MCF 10A (cell line): ENCODE measurements around the gene ADGRG6. TPM values are rescaled to one million over a fixed set of nuclear protein-coding genes. Genes with fewer than 3 reads are reported as not detected.

Experiments used
- BruUV-seq: library from RNA; stranded (reverse); fragments of 400-500 nt; replicated peaks from 2 replicates; lab custom pipeline; 2021; lab: Mats Ljungman, UMichigan
- CTCF ChIA-PET: fragments of 300-600 bp; sonication (Branson Sonifier 250); formaldehyde crosslinking; extraction: SDS; loops from one replicate; lab custom pipeline; 2021; ENCODE audit warnings: antibody characterized with exemption, inconsistent platforms; lab: Yijun Ruan, JAX
- POLR2A ChIA-PET: fragments of 300-600, 350-650 bp; sonication (Branson Sonifier 250); formaldehyde crosslinking; extraction: SDS; loops from one replicate; lab custom pipeline; 2020; ENCODE audit warnings: antibody characterized with exemption, inconsistent platforms; lab: Yijun Ruan, JAX
- DNase-seq: peaks from one replicate; pipeline ENCODE4 v3.0.0-alpha.2; 2018; ENCODE audit not compliant: unreplicated experiment
- H3K27ac Mint-ChIP-seq: one replicate; pipeline ENCODE4 v1.8.0; 2022; ENCODE audit warnings: mild to moderate bottlenecking, low read depth, mixed read lengths; ENCODE audit not compliant: unreplicated experiment
- H3K27me3 Mint-ChIP-seq: one replicate; pipeline ENCODE4 v1.8.0; 2022; ENCODE audit warnings: mixed read lengths; ENCODE audit not compliant: insufficient read depth, unreplicated experiment
- H3K36me3 Mint-ChIP-seq: one replicate; pipeline ENCODE4 v1.8.0; 2022; ENCODE audit warnings: mild to moderate bottlenecking, moderate library complexity, mixed read lengths; ENCODE audit not compliant: insufficient read depth, unreplicated experiment
- H3K4me1 Mint-ChIP-seq: one replicate; pipeline ENCODE4 v1.8.0; 2022; ENCODE audit warnings: mixed read lengths; ENCODE audit not compliant: insufficient read depth, unreplicated experiment
- H3K4me3 Mint-ChIP-seq: one replicate; pipeline ENCODE4 v1.8.0; 2022; ENCODE audit warnings: mild to moderate bottlenecking, moderate library complexity, mixed read lengths; ENCODE audit not compliant: unreplicated experiment
- H3K9me3 Mint-ChIP-seq: one replicate; pipeline ENCODE4 v1.8.0; 2022; ENCODE audit warnings: mixed read lengths; ENCODE audit not compliant: unreplicated experiment
- intact Hi-C: fragments of 100-400 bp; cut with micrococcal nuclease; formaldehyde crosslinking; loops from 2 replicates; pipeline ENCODE4 v1.14.1; 2022
- total RNA-seq: library from RNA; stranded (reverse); gene quantifications from 2 replicates; pipeline ENCODE4 v1.2.3, GENCODE V29; 2022
- TF ChIP-seq, protein P1 (sequence below): fragments of 200-600 bp; IDR thresholded peaks from one replicate; pipeline ENCODE4 v1.8.0; 2022; ENCODE audit warnings: antibody characterized with exemption, mild to moderate bottlenecking; ENCODE audit not compliant: unreplicated experiment

ADGRG6 gene
- total RNA-seq, 1 experiment from 2014 or later = 44.2 TPM

DNA sequence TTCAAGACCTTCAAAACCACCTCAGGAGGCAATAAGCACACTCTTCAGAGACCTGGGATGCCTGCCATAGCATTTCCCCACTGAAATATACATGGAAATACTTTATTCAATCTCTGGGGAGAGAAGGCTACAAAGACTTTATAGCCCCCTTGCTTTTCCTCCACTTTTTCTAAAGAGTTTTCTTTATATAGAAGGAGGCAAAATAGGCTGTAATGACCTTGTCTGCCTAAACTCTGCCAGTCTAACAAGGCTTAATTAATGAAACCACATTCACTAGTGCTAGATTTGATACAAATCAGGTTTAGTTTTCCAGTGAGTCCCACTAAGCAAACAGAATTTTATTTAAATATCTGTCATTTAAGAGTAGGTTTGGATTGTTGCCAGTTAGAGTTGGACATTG lies 114.9 kb downstream of the ADGRG6 start:
- DNase-seq = no peak
- intact Hi-C loops = no loop called here

DNA sequence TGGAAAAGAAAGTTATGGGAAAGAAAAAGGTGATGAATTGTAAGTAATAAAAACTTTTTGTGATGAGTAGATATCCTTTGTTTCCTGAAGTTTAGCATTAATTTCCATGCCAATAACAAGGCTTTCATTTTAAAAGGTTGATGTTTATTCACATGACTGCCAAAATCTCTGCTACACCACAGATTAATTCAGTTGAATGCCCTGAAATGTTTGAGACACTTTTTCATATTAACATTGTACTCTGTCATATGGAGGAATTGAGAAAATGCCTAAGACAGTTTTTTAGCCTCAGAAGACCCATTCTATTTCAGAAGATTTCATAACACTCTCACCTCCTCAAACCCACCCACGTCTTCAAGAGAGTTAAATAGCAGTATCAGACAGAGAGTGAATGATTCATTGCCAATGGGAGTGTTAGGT lies 115.5 kb downstream of the ADGRG6 start:
- no peak overlapping the region for H3K4me3 Mint-ChIP-seq
- DNase-seq = no peak
- H3K36me3 Mint-ChIP-seq = peaks cover 32% of the 10 kb centered on the region
- BruUV-seq = no TSS peak
- no peak overlapping the region for H3K27ac Mint-ChIP-seq
- intact Hi-C loops = no loop called here
- CTCF ChIA-PET = no interaction called here
- no peaks in the 10 kb centered on the region for H3K4me1 Mint-ChIP-seq
- no peaks in the 10 kb centered on the region for H3K27me3 Mint-ChIP-seq
- H3K9me3 Mint-ChIP-seq = no peaks in the 10 kb centered on the region
- POLR2A ChIA-PET = interaction anchor here (1.1 kb wide), 1 partner anchor 271 kb away, joined by 5 read pairs; the partner anchor contains the start of gene NMBR
- TF ChIP-seq, protein P1, sequence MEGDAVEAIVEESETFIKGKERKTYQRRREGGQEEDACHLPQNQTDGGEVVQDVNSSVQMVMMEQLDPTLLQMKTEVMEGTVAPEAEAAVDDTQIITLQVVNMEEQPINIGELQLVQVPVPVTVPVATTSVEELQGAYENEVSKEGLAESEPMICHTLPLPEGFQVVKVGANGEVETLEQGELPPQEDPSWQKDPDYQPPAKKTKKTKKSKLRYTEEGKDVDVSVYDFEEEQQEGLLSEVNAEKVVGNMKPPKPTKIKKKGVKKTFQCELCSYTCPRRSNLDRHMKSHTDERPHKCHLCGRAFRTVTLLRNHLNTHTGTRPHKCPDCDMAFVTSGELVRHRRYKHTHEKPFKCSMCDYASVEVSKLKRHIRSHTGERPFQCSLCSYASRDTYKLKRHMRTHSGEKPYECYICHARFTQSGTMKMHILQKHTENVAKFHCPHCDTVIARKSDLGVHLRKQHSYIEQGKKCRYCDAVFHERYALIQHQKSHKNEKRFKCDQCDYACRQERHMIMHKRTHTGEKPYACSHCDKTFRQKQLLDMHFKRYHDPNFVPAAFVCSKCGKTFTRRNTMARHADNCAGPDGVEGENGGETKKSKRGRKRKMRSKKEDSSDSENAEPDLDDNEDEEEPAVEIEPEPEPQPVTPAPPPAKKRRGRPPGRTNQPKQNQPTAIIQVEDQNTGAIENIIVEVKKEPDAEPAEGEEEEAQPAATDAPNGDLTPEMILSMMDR = no peak

More for the DNA sequence above, 114.9 kb downstream of the ADGRG6 start:
- Mint-ChIP-seq H3K9me3 (no peaks in the 10 kb centered on the region), H3K36me3 (peaks cover 32% of the 10 kb centered on the region), H3K27me3 (no peaks in the 10 kb centered on the region), H3K27ac (no peak overlapping the region), H3K4me1 (no peaks in the 10 kb centered on the region), H3K4me3 (no peak overlapping the region)
- TF ChIP-seq, protein P1 = no peak
- ChIA-PET POLR2A (interaction anchor here (1.2 kb wide), 1 partner anchor 13 kb away, joined by 3 read pairs; no protein-coding TSS in a partner anchor), CTCF (no interaction called here)
- no TSS peak for BruUV-seq

DNA sequence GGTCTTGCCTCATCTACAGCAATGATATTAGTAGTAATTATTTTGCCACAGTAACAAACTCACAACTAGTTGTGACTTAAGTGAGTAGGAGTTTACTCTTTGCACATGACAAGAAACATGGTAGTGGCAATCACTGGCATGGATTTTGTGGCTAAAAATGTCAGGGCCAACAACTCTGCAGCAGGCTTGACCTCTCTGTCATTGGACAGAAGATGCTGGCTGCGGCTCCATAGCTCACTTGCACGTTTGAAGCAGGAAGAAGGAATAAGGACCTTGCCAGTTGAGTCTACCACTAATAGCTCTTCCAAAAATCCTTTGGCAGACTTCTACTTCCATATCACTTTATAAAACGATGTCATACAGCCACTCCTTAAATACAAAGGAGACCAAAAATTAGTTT lies 117.3 kb downstream of the ADGRG6 start:
- Mint-ChIP-seq H3K4me1 (no peaks in the 10 kb centered on the region), H3K27me3 (no peaks in the 10 kb centered on the region), H3K27ac (no peak overlapping the region), H3K9me3 (no peaks in the 10 kb centered on the region), H3K4me3 (no peak overlapping the region), H3K36me3 (peaks cover 32% of the 10 kb centered on the region)
- BruUV-seq = no TSS peak
- TF ChIP-seq, protein P1 = no peak
- intact Hi-C loops = no loop called here
- ChIA-PET POLR2A (no interaction called here), CTCF (interaction anchor here (2.0 kb wide), 1 partner anchor 263 kb away, joined by 4 read pairs; no protein-coding TSS in a partner anchor)
- DNase-seq = no peak

DNA sequence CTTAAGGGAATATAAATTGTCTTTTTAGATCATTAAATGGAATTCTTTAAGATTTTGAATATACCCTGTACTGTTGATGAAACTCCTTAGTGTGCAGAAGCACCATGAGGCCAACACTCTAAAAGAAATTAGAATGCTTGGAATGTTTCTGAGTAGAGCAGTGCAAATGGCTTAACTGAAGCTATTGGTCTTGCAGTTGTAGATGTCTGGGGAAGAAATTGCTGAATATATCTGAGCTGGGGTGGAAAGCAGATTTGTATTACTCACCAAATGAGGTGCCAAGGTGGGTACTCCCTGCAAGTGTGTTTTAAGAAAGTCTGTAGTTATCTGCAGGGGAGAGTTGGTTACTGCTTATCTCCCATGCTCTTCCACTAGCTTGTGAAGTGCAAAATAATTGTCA lies 119.0 kb downstream of the ADGRG6 start:
- Mint-ChIP-seq H3K27ac (no peak overlapping the region), H3K4me1 (no peaks in the 10 kb centered on the region), H3K27me3 (no peaks in the 10 kb centered on the region), H3K9me3 (no peaks in the 10 kb centered on the region), H3K36me3 (peaks cover 36% of the 10 kb centered on the region), H3K4me3 (no peak overlapping the region)
- BruUV-seq = no TSS peak
- CTCF ChIA-PET = interaction anchor here (2.0 kb wide), 1 partner anchor 264 kb away, joined by 4 read pairs; no protein-coding TSS in a partner anchor
- POLR2A ChIA-PET = interaction anchor here (0.5 to 1.2 kb wide), 2 partner anchors 30 to 238 kb away, joined by 3 to 6 read pairs; no protein-coding TSS in a partner anchor
- TF ChIP-seq, protein P1 = no peak
- DNase-seq = no peak
- intact Hi-C loops = no loop called here
